ENCODE results near the gene WNK1. TPM values are rescaled to one million over a fixed set of nuclear protein-coding genes. Genes with fewer than 3 reads are reported as not detected.

The WNK1 gene
- total and polyA plus RNA-seq, 2 donors from 2014 or later = 40.2 to 173 TPM

DNA sequence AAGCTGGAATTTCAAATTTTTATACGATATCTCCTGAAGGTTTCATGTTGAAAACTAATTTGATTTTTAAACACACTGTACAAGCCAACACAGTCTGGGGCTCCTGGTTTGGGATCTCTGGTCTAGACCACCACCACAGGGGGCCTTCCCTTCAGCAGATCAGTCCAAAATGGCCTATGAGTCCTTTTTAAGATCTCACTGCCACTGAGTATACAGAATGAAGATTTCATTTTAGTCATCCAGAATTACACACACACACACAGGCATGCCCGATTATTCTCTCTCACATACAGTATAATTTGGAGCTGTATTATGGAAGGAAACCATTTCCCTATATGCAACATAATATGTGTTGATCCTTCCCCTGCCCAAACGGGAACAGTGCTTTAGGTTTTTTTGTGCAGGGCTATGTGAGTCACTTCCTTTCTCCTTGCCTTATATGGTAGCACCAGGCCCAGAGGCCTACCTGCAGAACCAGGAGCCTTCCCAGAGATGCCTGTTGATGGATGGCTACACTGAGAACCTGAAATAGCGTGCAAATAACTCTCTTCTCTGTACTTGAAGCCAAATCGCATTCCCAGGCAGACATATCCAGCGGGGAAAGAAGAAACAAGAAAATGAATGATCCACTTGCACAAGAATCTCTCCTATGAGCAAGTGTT, 28.1 kb upstream of the WNK1 start:
- Histone ChIP-seq H3K4me3 (ENCODE audit: low read length in 3 of 3) (no peak overlapping the region), H3K4me1 (ENCODE audit: control insufficient read depth in 2 of 3, insufficient read depth in 2 of 3, low read depth in 1 of 3, low read length in 3 of 3) (no peaks in the 10 kb centered on the region), H3K9me3 (ENCODE audit: control insufficient read depth in 2 of 3, insufficient read depth in 1 of 3, low read length in 3 of 3) (no peaks in the 10 kb centered on the region), H3K36me3 (ENCODE audit: control insufficient read depth in 2 of 3, insufficient read depth in 3 of 3, low read length in 3 of 3) (no peaks in the 10 kb centered on the region), H3K27me3 (ENCODE audit: control insufficient read depth, insufficient read depth, low read length) (no peaks in the 10 kb centered on the region), H3K27ac (ENCODE audit: low read depth in 2 of 2, low read length in 2 of 2) (no peak overlapping the region), H3K9ac (ENCODE audit: low read length in 3 of 3) (no peak overlapping the region)
- TF ChIP-seq, protein P1, sequence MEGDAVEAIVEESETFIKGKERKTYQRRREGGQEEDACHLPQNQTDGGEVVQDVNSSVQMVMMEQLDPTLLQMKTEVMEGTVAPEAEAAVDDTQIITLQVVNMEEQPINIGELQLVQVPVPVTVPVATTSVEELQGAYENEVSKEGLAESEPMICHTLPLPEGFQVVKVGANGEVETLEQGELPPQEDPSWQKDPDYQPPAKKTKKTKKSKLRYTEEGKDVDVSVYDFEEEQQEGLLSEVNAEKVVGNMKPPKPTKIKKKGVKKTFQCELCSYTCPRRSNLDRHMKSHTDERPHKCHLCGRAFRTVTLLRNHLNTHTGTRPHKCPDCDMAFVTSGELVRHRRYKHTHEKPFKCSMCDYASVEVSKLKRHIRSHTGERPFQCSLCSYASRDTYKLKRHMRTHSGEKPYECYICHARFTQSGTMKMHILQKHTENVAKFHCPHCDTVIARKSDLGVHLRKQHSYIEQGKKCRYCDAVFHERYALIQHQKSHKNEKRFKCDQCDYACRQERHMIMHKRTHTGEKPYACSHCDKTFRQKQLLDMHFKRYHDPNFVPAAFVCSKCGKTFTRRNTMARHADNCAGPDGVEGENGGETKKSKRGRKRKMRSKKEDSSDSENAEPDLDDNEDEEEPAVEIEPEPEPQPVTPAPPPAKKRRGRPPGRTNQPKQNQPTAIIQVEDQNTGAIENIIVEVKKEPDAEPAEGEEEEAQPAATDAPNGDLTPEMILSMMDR (IDR thresholded peaks at IDR 0.05; ENCODE audit: borderline replicate concordance, extremely low read depth, insufficient read depth) = no peak
- FAIRE-seq = no peak
- intact Hi-C loops (cut with DNase I) = no loop called here
- DNase-seq = no peak

DNA sequence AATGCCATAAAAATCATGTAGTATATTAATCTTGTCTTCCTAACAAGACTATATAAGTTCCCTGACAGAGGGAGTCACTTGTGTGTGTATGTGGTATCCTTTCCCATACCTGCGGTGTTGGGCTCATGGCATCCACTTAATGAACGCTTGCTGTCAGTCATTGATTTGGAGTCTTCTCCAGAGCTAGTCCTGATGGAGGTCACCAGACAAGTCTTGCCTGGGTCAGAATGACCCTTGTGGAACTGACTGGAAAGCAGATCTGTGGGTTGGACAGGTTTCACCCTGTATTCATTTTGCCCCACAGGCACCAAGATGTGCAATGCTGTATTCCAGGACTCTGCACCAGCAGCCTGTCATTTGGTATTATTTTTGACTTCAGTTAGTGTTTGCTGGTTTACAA, 27.3 kb upstream of the WNK1 start:
- Histone ChIP-seq H3K4me1 (ENCODE audit: control insufficient read depth in 2 of 3, insufficient read depth in 2 of 3, low read depth in 1 of 3, low read length in 3 of 3) (no peaks in the 10 kb centered on the region), H3K9me3 (ENCODE audit: control insufficient read depth in 2 of 3, insufficient read depth in 1 of 3, low read length in 3 of 3) (no peaks in the 10 kb centered on the region), H3K27ac (ENCODE audit: low read depth in 2 of 2, low read length in 2 of 2) (no peak overlapping the region), H3K4me3 (ENCODE audit: low read length in 3 of 3) (no peak overlapping the region), H3K9ac (ENCODE audit: low read length in 3 of 3) (no peak overlapping the region), H3K36me3 (ENCODE audit: control insufficient read depth in 2 of 3, insufficient read depth in 3 of 3, low read length in 3 of 3) (no peaks in the 10 kb centered on the region), H3K27me3 (ENCODE audit: control insufficient read depth, insufficient read depth, low read length) (no peaks in the 10 kb centered on the region)
- FAIRE-seq (no peak), DNase-seq (no peak)
- intact Hi-C loops (cut with DNase I) = no loop called here
- TF ChIP-seq, protein P1 (IDR thresholded peaks at IDR 0.05; ENCODE audit: borderline replicate concordance, extremely low read depth, insufficient read depth) = no peak

DNA sequence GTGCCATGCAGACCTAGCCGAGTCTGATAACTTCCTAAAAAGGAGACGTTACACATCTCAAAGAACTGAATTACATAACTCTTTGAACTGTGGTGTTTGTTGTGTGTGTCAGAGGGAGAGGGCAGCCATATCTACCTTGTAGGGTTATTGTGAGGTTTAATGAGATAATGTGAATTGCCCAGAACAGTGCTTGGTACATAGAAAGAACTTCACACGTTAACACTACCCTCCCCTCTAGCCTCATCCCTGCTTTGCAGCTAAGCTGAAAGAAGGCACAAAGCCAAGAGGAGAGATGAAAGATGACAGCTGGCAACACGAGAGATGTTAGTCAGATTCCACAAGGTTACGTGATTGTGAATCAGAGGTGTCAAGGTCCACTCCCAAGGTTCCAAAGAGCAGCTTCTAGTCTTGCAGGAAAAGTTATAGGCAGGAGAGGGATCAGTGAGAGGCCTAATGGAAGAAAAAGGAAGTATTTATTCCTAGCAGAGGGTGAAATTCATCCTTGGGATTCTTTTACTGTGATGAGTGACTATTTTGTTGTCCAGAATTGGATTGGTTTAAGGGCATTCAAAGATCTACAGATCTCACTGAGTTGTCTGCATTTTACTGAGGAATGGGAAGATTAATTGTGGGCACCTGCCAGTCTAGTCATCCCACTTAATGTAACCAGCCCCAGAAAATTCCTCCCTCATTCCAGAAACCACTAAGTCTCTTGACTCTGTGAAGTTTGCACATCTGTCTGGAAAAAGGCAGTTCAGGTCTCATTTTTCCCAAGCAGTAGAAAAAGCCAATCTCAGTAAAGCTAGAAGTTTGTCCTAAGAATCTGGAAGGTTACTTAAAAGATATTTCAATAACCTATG, 25.9 kb upstream of the WNK1 start:
- Histone ChIP-seq H3K9me3 (ENCODE audit: control insufficient read depth in 2 of 3, insufficient read depth in 1 of 3, low read length in 3 of 3) (no peaks in the 10 kb centered on the region), H3K27ac (ENCODE audit: low read depth in 2 of 2, low read length in 2 of 2) (no peak overlapping the region), H3K4me1 (ENCODE audit: control insufficient read depth in 2 of 3, insufficient read depth in 2 of 3, low read depth in 1 of 3, low read length in 3 of 3) (no peaks in the 10 kb centered on the region), H3K27me3 (ENCODE audit: control insufficient read depth, insufficient read depth, low read length) (no peaks in the 10 kb centered on the region), H3K36me3 (ENCODE audit: control insufficient read depth in 2 of 3, insufficient read depth in 3 of 3, low read length in 3 of 3) (no peaks in the 10 kb centered on the region), H3K4me3 (ENCODE audit: low read length in 3 of 3) (no peak overlapping the region), H3K9ac (ENCODE audit: low read length in 3 of 3) (no peak overlapping the region)
- DNase-seq (no peak), FAIRE-seq (no peak)
- intact Hi-C loops (cut with DNase I) = no loop called here
- TF ChIP-seq, protein P1 (IDR thresholded peaks at IDR 0.05; ENCODE audit: borderline replicate concordance, extremely low read depth, insufficient read depth) = no peak
